Measurements from ENCODE around the gene SLC36A1.
"Not testable (repeated sequence)": the region's sequence is repeated elsewhere in the genome, so short reads cannot be mapped to it uniquely, and the experiment has no call there.

Gene SLC36A1

GRCh38 chr5:151447174-151448037, at the start of gene SLC36A1:
Gene SLC36A1, plus strand, starts transcription at chr5:151447603. Its CDS starts 11,190 bp downstream, at chr5:151458793.
- DNase-seq, result peak; percentile 94

- no peak for DNase-seq
These were observed 41.9 kb upstream of the SLC36A1 start for GRCh38 chr5:151405334-151406160.

- no peak for DNase-seq
These were observed 41.0 kb upstream of the SLC36A1 start for GRCh38 chr5:151406322-151406947.

- DNase-seq, result no peak
These were observed 38.7 kb upstream of the SLC36A1 start for GRCh38 chr5:151408591-151409230.

GRCh38 chr5:151413800-151414199, 33.6 kb upstream of the SLC36A1 start:
- DNase-seq, result no peak

- DNase-seq, result no peak
These were observed 32.9 kb upstream of the SLC36A1 start for GRCh38 chr5:151414536-151414935.

GRCh38 chr5:151417712-151418111, 29.7 kb upstream of the SLC36A1 start:
- DNase-seq, result no peak

GRCh38 chr5:151420127-151420526, 27.3 kb upstream of the SLC36A1 start:
- DNase-seq, result no peak

GRCh38 chr5:151424892-151425523, 22.4 kb upstream of the SLC36A1 start:
- no peak for DNase-seq

GRCh38 chr5:151426347-151426746, 21.1 kb upstream of the SLC36A1 start:
- DNase-seq, result not testable (repeated sequence)

GRCh38 chr5:151427258-151427657, 20.1 kb upstream of the SLC36A1 start:
- DNase-seq, result no peak

GRCh38 chr5:151430731-151431130, 16.7 kb upstream of the SLC36A1 start:
- no peak for DNase-seq

GRCh38 chr5:151431666-151432065, 15.7 kb upstream of the SLC36A1 start:
- no peak for DNase-seq

- DNase-seq, result no peak
These were observed 15.2 kb upstream of the SLC36A1 start for GRCh38 chr5:151432210-151432609.

GRCh38 chr5:151434570-151435237, 12.7 kb upstream of the SLC36A1 start:
- no peak for DNase-seq

- peak; percentile 32 for DNase-seq
These were observed 909 bp downstream of the SLC36A1 start for GRCh38 chr5:151448038-151448985.

- DNase-seq, result no peak
These were observed 1.9 kb downstream of the SLC36A1 start for GRCh38 chr5:151449297-151449696.

GRCh38 chr5:151449839-151450238, 2.4 kb downstream of the SLC36A1 start:
- DNase-seq, result no peak

- DNase-seq, result no peak
These were observed 3.2 kb downstream of the SLC36A1 start for GRCh38 chr5:151450605-151451004.

Measured in COR-L47 (cell line).